Activated naive CD8-positive, alpha-beta T cell treated with anti-CD3 and anti-CD28 coated beads, Interleukin-2, amount 10 ng/mL, durations not matched to agents 7 days and 5 days (primary cell): ENCODE measurements around the gene PIK3R1. TPM values are rescaled to one million over a fixed set of nuclear protein-coding genes. Genes with fewer than 3 reads are reported as not detected.

Experiments used
- ATAC-seq: fragments of 150-1000 bp; cut with Tn5 transposase; one replicate; pipeline ENCODE4 v1.10.0; 2021; ENCODE audit warnings: low read depth, moderate library complexity
- POLR2A ChIA-PET: fragments of 350-600 bp; sonication (Branson Sonifier 250); formaldehyde crosslinking; loops from one replicate; lab custom pipeline; 2021; ENCODE audit warnings: antibody characterized with exemption; lab: Charles Lee
- DNase-seq: peaks from one replicate; pipeline ENCODE4 v3.0.0; 2021
- H3K27ac Mint-ChIP-seq: one replicate; pipeline ENCODE4 v1.8.0; 2022; ENCODE audit warnings: mild to moderate bottlenecking, mixed read lengths
- H3K27me3 Mint-ChIP-seq: one replicate; pipeline ENCODE4 v1.8.0; 2022; ENCODE audit warnings: mild to moderate bottlenecking, moderate library complexity, mixed read lengths
- H3K36me3 Mint-ChIP-seq: one replicate; pipeline ENCODE4 v1.8.0; 2021; ENCODE audit warnings: mild to moderate bottlenecking, mixed read lengths
- H3K4me1 Mint-ChIP-seq: one replicate; pipeline ENCODE4 v1.8.0; 2021; ENCODE audit warnings: mixed read lengths
- H3K4me3 Mint-ChIP-seq: one replicate; pipeline ENCODE4 v1.8.0; 2022; ENCODE audit warnings: mild to moderate bottlenecking, moderate library complexity, mixed read lengths
- H3K9me3 Mint-ChIP-seq: one replicate; pipeline ENCODE4 v1.8.0; 2021; ENCODE audit warnings: mixed read lengths
- total RNA-seq, 2 experiments: library from RNA; stranded (reverse); gene quantifications; one replicate each; pipeline ENCODE4 v1.2.3, GENCODE V29; 2021

Gene PIK3R1
- total RNA-seq, 2 experiments from 2014 or later: 86.5 to 86.8 TPM

GRCh38 chr5:68274847-68275651, 59.5 kb downstream of the PIK3R1 start:
- peak overlapping the region; percentile 72 for H3K27ac Mint-ChIP-seq
- POLR2A ChIA-PET: no interaction called here
- peaks cover 54% of the 10 kb centered on the region for H3K4me1 Mint-ChIP-seq
- DNase-seq (no peak), ATAC-seq (peak; percentile 25)
- H3K9me3 Mint-ChIP-seq: no peaks in the 10 kb centered on the region
- H3K4me3 Mint-ChIP-seq: peak overlapping the region; percentile 40
- no peaks in the 10 kb centered on the region for H3K27me3 Mint-ChIP-seq
- H3K36me3 Mint-ChIP-seq: peaks cover 35% of the 10 kb centered on the region

- Mint-ChIP-seq H3K27ac (no peak overlapping the region), H3K27me3 (no peaks in the 10 kb centered on the region), H3K36me3 (peaks cover 43% of the 10 kb centered on the region), H3K4me1 (peaks cover 51% of the 10 kb centered on the region), H3K9me3 (no peaks in the 10 kb centered on the region), H3K4me3 (no peak overlapping the region)
- DNase-seq: no peak
- no peak for ATAC-seq
- POLR2A ChIA-PET: no interaction called here
Observed at GRCh38 chr5:68276740-68277139, 61.2 kb downstream of the PIK3R1 start.

GRCh38 chr5:68277431-68277830, 61.9 kb downstream of the PIK3R1 start:
- DNase-seq: no peak

GRCh38 chr5:68279984-68280383, 64.4 kb downstream of the PIK3R1 start:
- peaks cover 58% of the 10 kb centered on the region for H3K36me3 Mint-ChIP-seq
- H3K4me1 Mint-ChIP-seq: peaks cover 57% of the 10 kb centered on the region
- no peaks in the 10 kb centered on the region for H3K9me3 Mint-ChIP-seq
- DNase-seq: no peak
- H3K27ac Mint-ChIP-seq: peak overlapping the region; percentile 94
- H3K4me3 Mint-ChIP-seq: peak overlapping the region; percentile 80
- peak; percentile 98 for ATAC-seq
- no peaks in the 10 kb centered on the region for H3K27me3 Mint-ChIP-seq
- POLR2A ChIA-PET: interaction anchor here (0.7 to 2.5 kb wide), 7 partner anchors 8 to 1091 kb away, joined by 3 to 28 read pairs (median 4); partner anchors contain the start of gene PIK3R1

More at GRCh38 chr5:68277431-68277830, 61.9 kb downstream of the PIK3R1 start:
- Mint-ChIP-seq H3K27ac (no peak overlapping the region), H3K27me3 (no peaks in the 10 kb centered on the region), H3K9me3 (no peaks in the 10 kb centered on the region), H3K4me3 (no peak overlapping the region), H3K4me1 (peaks cover 57% of the 10 kb centered on the region), H3K36me3 (peaks cover 49% of the 10 kb centered on the region)
- no peak for ATAC-seq
- POLR2A ChIA-PET: no interaction called here

- peaks cover 47% of the 10 kb centered on the region for H3K36me3 Mint-ChIP-seq
- H3K27ac Mint-ChIP-seq: peak overlapping the region; percentile 82
- no peak for ATAC-seq
- peak overlapping the region; percentile 80 for H3K4me3 Mint-ChIP-seq
- peaks cover 65% of the 10 kb centered on the region for H3K4me1 Mint-ChIP-seq
- DNase-seq: no peak
- no peaks in the 10 kb centered on the region for H3K9me3 Mint-ChIP-seq
- POLR2A ChIA-PET: interaction anchor here (2.5 kb wide), 1 partner anchor 66 kb away, joined by 28 read pairs; the partner anchor contains the start of gene PIK3R1
- no peaks in the 10 kb centered on the region for H3K27me3 Mint-ChIP-seq
Observed at GRCh38 chr5:68282001-68282400, 66.4 kb downstream of the PIK3R1 start.

GRCh38 chr5:68283766-68284165, 68.2 kb downstream of the PIK3R1 start:
- peaks cover 39% of the 10 kb centered on the region for H3K36me3 Mint-ChIP-seq
- no peaks in the 10 kb centered on the region for H3K9me3 Mint-ChIP-seq
- H3K27ac Mint-ChIP-seq: no peak overlapping the region
- no peak overlapping the region for H3K4me3 Mint-ChIP-seq
- H3K4me1 Mint-ChIP-seq: peaks cover 72% of the 10 kb centered on the region
- ATAC-seq: no peak
- H3K27me3 Mint-ChIP-seq: no peaks in the 10 kb centered on the region
- no peak for DNase-seq
- POLR2A ChIA-PET: interaction anchor here (1.2 kb wide), 1 partner anchor 68 kb away, joined by 3 read pairs; the partner anchor contains the start of gene PIK3R1

- no peaks in the 10 kb centered on the region for H3K9me3 Mint-ChIP-seq
- peak overlapping the region; percentile 90 for H3K27ac Mint-ChIP-seq
- POLR2A ChIA-PET: interaction anchor here (1.2 to 1.8 kb wide), 2 partner anchors 69 to 70 kb away, joined by 3 to 8 read pairs; partner anchors contain the start of gene PIK3R1
- no peaks in the 10 kb centered on the region for H3K27me3 Mint-ChIP-seq
- peak overlapping the region; percentile 61 for H3K4me3 Mint-ChIP-seq
- H3K36me3 Mint-ChIP-seq: peaks cover 38% of the 10 kb centered on the region
- ATAC-seq (peak; percentile 18), DNase-seq (no peak)
- H3K4me1 Mint-ChIP-seq: peaks cover 71% of the 10 kb centered on the region
Observed at GRCh38 chr5:68285075-68285840, 69.7 kb downstream of the PIK3R1 start.

GRCh38 chr5:68285851-68286611, 70.5 kb downstream of the PIK3R1 start:
- DNase-seq: no peak
- peaks cover 72% of the 10 kb centered on the region for H3K4me1 Mint-ChIP-seq
- H3K27me3 Mint-ChIP-seq: no peaks in the 10 kb centered on the region
- H3K4me3 Mint-ChIP-seq: peak overlapping the region; percentile 61
- peaks cover 36% of the 10 kb centered on the region for H3K36me3 Mint-ChIP-seq
- POLR2A ChIA-PET: interaction anchor here (1.0 to 1.8 kb wide), 2 partner anchors 70 to 139 kb away, joined by 5 to 8 read pairs; partner anchors contain the start of gene PIK3R1
- H3K9me3 Mint-ChIP-seq: no peaks in the 10 kb centered on the region
- ATAC-seq: no peak
- H3K27ac Mint-ChIP-seq: peak overlapping the region; percentile 90

GRCh38 chr5:68286612-68286912, 71.0 kb downstream of the PIK3R1 start:
- H3K4me3 Mint-ChIP-seq: peak overlapping the region; percentile 61
- DNase-seq (no peak), ATAC-seq (no peak)
- H3K27ac Mint-ChIP-seq: peak overlapping the region; percentile 18
- H3K36me3 Mint-ChIP-seq: peaks cover 35% of the 10 kb centered on the region
- H3K4me1 Mint-ChIP-seq: peaks cover 74% of the 10 kb centered on the region
- H3K27me3 Mint-ChIP-seq: no peaks in the 10 kb centered on the region
- H3K9me3 Mint-ChIP-seq: no peaks in the 10 kb centered on the region
- POLR2A ChIA-PET: interaction anchor here (1.0 to 1.8 kb wide), 2 partner anchors 71 to 139 kb away, joined by 5 to 8 read pairs; partner anchors contain the start of gene PIK3R1

- POLR2A ChIA-PET: interaction anchor here (1.5 to 1.6 kb wide), 3 partner anchors 71 to 424 kb away, joined by 3 to 8 read pairs (median 6); partner anchors contain the start of gene PIK3R1
- Mint-ChIP-seq H3K4me3 (peak overlapping the region; percentile 96), H3K36me3 (peaks cover 30% of the 10 kb centered on the region), H3K27ac (peak overlapping the region; percentile 95), H3K4me1 (peaks cover 72% of the 10 kb centered on the region), H3K9me3 (no peaks in the 10 kb centered on the region), H3K27me3 (no peaks in the 10 kb centered on the region)
- ATAC-seq (no peak), DNase-seq (no peak)
Observed at GRCh38 chr5:68287631-68287975, 72.0 kb downstream of the PIK3R1 start.

- no peaks in the 10 kb centered on the region for H3K9me3 Mint-ChIP-seq
- peak; percentile 88 for ATAC-seq
- H3K36me3 Mint-ChIP-seq: peaks cover 25% of the 10 kb centered on the region
- peaks cover 67% of the 10 kb centered on the region for H3K4me1 Mint-ChIP-seq
- H3K27ac Mint-ChIP-seq: peak overlapping the region; percentile 95
- no peaks in the 10 kb centered on the region for H3K27me3 Mint-ChIP-seq
- POLR2A ChIA-PET: interaction anchor here (0.8 to 1.6 kb wide), 6 partner anchors 8 to 423 kb away, joined by 3 to 8 read pairs (median 4); partner anchors contain the start of gene PIK3R1
- peak; percentile 70 for DNase-seq
- H3K4me3 Mint-ChIP-seq: peak overlapping the region; percentile 96
Observed at GRCh38 chr5:68287976-68288706, 72.6 kb downstream of the PIK3R1 start.

GRCh38 chr5:68288707-68289134, 73.2 kb downstream of the PIK3R1 start:
- Mint-ChIP-seq H3K4me1 (peaks cover 64% of the 10 kb centered on the region), H3K27ac (peak overlapping the region; percentile 95), H3K36me3 (peaks cover 24% of the 10 kb centered on the region), H3K9me3 (no peaks in the 10 kb centered on the region), H3K4me3 (peak overlapping the region; percentile 96), H3K27me3 (no peaks in the 10 kb centered on the region)
- POLR2A ChIA-PET: interaction anchor here (0.8 to 1.6 kb wide), 5 partner anchors 8 to 146 kb away, joined by 3 to 8 read pairs (median 4); partner anchors contain the start of gene PIK3R1
- no peak for DNase-seq
- ATAC-seq: peak; percentile 1
